Measurements from ENCODE around the gene DENND1A.
"Not testable (repeated sequence)": the region's sequence is repeated elsewhere in the genome, so short reads cannot be mapped to it uniquely, and the experiment has no call there.

Gene DENND1A

GRCh38 chr9:123929870-123930831 lies at the start of gene DENND1A:
Gene DENND1A, minus strand, starts transcription at chr9:123930126. Its CDS starts 221 bp downstream, at chr9:123929905.
- Histone ChIP-seq H3K4me3 (peak within 1 kb of the TSS; percentile 80 to 94 (median 88)), H3K4me2 (peak within 1 kb of the TSS; percentile 79 to 98 (median 94)), H3K9me3 (replicated peaks in 1 of 11) (peaks cover 0 to 4% (median under 1%) of the 10 kb centered on the region in 11 experiments; a peak in 11 of 22 replicates), H4K20me1 (peaks cover 0 to 34% (median 5%) of the 10 kb centered on the region in 11 experiments; a peak in 9 of 22 replicates), H3K27me3 (no peaks in the 10 kb centered on the region), H3K4me1 (peaks cover 41 to 54% (median 45%) of the 10 kb centered on the region in 10 experiments), H3K9ac (peak within 1 kb of the TSS; percentile 84 to 92 (median 91)), H3K36me3 (peaks cover 0 to 6% (median 1%) of the 10 kb centered on the region in 11 experiments; a peak in 7 of 22 replicates), H3K27ac (peak within 1 kb of the TSS; percentile 77 to 88 (median 85))
- no peak for TF ChIP-seq Cebpa-rat (IDR thresholded peaks at IDR 0.05)

DNA sequence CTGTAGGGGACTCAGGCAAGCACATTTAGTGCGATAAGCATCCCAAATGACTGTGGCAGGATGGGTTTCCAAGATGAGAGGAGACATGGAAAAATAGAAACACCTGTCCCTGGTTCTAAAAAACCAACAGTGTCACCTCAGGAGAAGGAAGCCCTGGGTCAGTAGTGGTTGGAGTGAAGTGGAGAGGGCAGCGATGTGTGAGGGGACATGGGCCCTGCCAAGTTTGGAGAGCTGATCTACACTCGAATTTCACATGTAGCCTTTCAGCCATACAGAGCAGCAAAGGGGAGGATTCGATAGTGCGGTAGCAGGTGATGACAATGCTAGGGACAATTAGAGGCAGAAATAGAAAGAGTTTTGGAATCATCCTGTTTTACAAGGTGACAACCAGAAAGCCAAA lies 49.1 kb upstream of the DENND1A start:
- peaks cover 0 to 19% (median 6%) of the 10 kb centered on the region in 11 experiments; a peak in 11 of 22 replicates for H3K9me3 ChIP-seq (replicated peaks in 1 of 11)
- no peak for TF ChIP-seq Cebpa-rat (IDR thresholded peaks at IDR 0.05)
- H3K4me2 ChIP-seq = peak overlapping the region in 1 of 11 experiments; percentile 51; a peak in 2 of 22 replicates
- H4K20me1 ChIP-seq = no peaks in the 10 kb centered on the region
- H3K4me1 ChIP-seq = peaks cover 0 to 9% (median 0%) of the 10 kb centered on the region in 10 experiments; a peak in 2 of 20 replicates
- H3K9ac ChIP-seq = no peak overlapping the region
- H3K36me3 ChIP-seq = no peaks in the 10 kb centered on the region; a peak in 1 of 22 replicates
- no peak overlapping the region for H3K4me3 ChIP-seq
- H3K27ac ChIP-seq = no peak overlapping the region
- peaks cover 0 to 6% (median 0%) of the 10 kb centered on the region in 11 experiments; a peak in 2 of 22 replicates for H3K27me3 ChIP-seq

DNA sequence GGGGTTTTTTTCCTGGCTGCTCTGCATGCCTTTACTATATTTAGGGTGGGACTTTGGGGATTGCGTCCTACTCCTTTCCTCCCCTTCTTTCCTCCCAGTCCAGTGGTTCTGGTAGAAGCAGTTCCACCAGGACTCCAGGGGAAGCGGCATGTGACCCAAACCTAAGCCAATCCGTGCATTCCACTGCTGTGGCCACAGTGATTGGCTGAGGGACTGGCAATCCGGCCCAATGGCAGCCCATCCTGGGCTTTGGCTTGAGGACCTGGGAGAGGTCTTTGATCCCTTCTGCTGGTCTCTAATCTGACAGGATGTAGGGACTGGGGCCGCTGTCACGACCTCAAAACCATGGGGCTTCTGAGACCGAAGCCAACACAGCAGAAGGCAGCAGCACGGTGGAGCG lies 46.7 kb upstream of the DENND1A start:
- not testable (repeated sequence) for H3K4me3 ChIP-seq, H3K4me2 ChIP-seq, H3K4me1 ChIP-seq, H3K9ac ChIP-seq, H3K36me3 ChIP-seq, H3K27me3 ChIP-seq, H3K27ac ChIP-seq, H4K20me1 ChIP-seq
- H3K9me3 ChIP-seq (replicated peaks in 1 of 11) = peaks cover 0 to 40% (median 21%) of the 10 kb centered on the region in 11 experiments; a peak in 18 of 22 replicates

GRCh38 chr9:123975871-123976270 lies 45.9 kb upstream of the DENND1A start:
- peaks cover 0 to 9% (median 0%) of the 10 kb centered on the region in 10 experiments; a peak in 2 of 20 replicates for H3K4me1 ChIP-seq
- no peak for TF ChIP-seq Cebpa-rat (IDR thresholded peaks at IDR 0.05)
- no peak overlapping the region for H3K4me2 ChIP-seq
- H3K4me3 ChIP-seq = no peak overlapping the region
- no peaks in the 10 kb centered on the region; a peak in 1 of 22 replicates for H3K36me3 ChIP-seq
- no peaks in the 10 kb centered on the region for H4K20me1 ChIP-seq
- H3K9ac ChIP-seq = no peak overlapping the region
- no peak overlapping the region for H3K27ac ChIP-seq
- peaks cover 0 to 43% (median 24%) of the 10 kb centered on the region in 11 experiments; a peak in 18 of 22 replicates for H3K9me3 ChIP-seq (replicated peaks in 1 of 11)
- peaks cover 0 to 6% (median 0%) of the 10 kb centered on the region in 11 experiments; a peak in 2 of 22 replicates for H3K27me3 ChIP-seq

DNA sequence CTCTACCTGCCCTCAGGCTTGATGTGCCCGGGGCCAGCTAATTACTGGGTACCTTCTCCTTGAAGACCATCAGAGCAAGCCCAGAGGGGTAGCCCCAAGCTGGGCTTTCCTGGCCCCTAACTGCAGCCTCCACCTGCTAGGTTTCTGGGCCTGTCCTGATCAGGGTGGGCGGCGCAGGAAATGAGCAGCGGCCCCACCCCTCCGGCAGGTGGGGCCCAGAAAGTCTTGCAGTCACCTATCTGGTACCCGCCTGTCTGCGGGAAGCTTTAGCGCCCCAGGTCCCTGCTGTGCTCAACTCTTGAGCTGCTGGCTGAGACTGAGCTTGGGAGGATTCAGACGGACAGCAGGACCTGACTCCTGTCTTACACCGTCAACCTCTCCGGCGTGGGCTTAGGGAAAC lies 44.5 kb upstream of the DENND1A start:
- Histone ChIP-seq H3K4me2 (no peak overlapping the region), H3K9me3 (replicated peaks in 1 of 11) (peaks cover 0 to 35% (median 21%) of the 10 kb centered on the region in 11 experiments; a peak in 18 of 22 replicates), H3K27ac (no peak overlapping the region), H3K4me1 (peaks cover 0 to 5% (median 0%) of the 10 kb centered on the region in 10 experiments; a peak in 2 of 20 replicates), H3K36me3 (no peaks in the 10 kb centered on the region; a peak in 1 of 22 replicates), H3K4me3 (no peak overlapping the region), H4K20me1 (no peaks in the 10 kb centered on the region), H3K9ac (no peak overlapping the region), H3K27me3 (peaks cover 0 to 3% (median 0%) of the 10 kb centered on the region in 11 experiments; a peak in 1 of 22 replicates)
- TF ChIP-seq Cebpa-rat (IDR thresholded peaks at IDR 0.05) = no peak

DNA sequence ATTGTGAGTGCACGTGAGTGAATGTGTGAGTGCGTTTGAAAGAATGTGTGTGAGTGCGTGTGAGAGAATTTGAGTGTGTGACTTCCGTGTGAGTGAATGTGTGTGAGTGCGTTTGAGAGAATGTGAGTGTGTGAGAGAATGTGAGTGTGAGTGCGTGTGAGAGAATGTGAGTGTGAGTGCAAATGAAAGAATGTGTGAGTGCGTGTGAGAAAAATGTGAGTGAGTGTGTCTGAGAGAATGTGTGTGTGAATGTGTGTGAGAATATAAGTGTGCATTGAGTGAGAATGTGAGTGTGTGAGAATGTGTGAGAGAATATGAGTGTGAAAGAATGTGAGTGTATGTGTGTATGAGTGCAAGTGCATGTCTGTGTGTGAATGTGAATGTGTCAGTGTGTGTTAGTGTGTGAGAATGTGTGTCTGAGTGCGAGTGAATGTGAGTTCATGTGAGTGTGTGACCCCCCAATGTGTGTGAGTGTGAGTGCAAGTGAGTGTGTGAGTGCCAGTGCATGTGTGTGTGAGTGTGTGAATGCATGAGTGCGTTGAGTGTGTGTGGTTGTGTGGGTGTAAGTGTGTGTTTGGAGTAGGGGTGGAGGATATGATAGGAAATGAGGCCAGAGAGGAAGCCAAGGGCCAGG lies 43.8 kb upstream of the DENND1A start:
- H3K27me3 ChIP-seq = no peaks in the 10 kb centered on the region
- H3K4me2 ChIP-seq = no peak overlapping the region
- H3K4me3 ChIP-seq = no peak overlapping the region
- H3K27ac ChIP-seq = no peak overlapping the region
- no peak for TF ChIP-seq Cebpa-rat (IDR thresholded peaks at IDR 0.05)
- peaks cover 0 to 29% (median 17%) of the 10 kb centered on the region in 11 experiments; a peak in 16 of 22 replicates for H3K9me3 ChIP-seq (replicated peaks in 1 of 11)
- H3K9ac ChIP-seq = no peak overlapping the region
- H3K4me1 ChIP-seq = 0 out of 20 replicates have a peak, but pooled peaks cover 0 to 3% (median 0%) of the 10 kb centered on the region in 10 experiments
- H4K20me1 ChIP-seq = no peaks in the 10 kb centered on the region
- H3K36me3 ChIP-seq = no peaks in the 10 kb centered on the region

DNA sequence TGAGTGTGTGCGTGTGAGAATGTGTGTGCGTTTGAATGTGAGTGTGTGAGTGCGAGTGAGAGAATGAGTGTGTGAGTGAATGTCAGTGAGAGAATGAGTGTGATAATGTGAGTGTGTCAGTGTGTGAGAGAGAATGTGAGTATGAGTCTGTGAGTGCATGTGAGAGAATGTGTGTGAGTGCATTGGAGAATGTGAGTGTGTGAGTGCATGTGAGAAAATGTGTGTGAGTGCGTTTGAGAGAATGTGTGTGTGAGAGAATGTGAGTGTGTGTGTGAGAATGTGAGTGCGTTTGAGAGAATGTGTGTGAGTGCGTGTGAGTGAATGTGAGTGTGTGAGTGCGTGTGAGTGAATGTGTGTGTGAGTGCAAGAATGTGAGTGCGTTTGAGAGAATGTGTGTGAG lies 42.7 kb upstream of the DENND1A start:
- Histone ChIP-seq H3K4me1 (0 out of 20 replicates have a peak, but pooled peaks cover 0 to 3% (median 0%) of the 10 kb centered on the region in 10 experiments), H3K4me2 (no peak overlapping the region), H3K4me3 (no peak overlapping the region), H3K27ac (no peak overlapping the region), H3K27me3 (no peaks in the 10 kb centered on the region), H3K36me3 (no peaks in the 10 kb centered on the region), H4K20me1 (no peaks in the 10 kb centered on the region), H3K9me3 (replicated peaks in 1 of 11) (peaks cover 0 to 29% (median 17%) of the 10 kb centered on the region in 11 experiments; a peak in 16 of 22 replicates), H3K9ac (no peak overlapping the region)
- TF ChIP-seq Cebpa-rat (IDR thresholded peaks at IDR 0.05) = no peak

DNA sequence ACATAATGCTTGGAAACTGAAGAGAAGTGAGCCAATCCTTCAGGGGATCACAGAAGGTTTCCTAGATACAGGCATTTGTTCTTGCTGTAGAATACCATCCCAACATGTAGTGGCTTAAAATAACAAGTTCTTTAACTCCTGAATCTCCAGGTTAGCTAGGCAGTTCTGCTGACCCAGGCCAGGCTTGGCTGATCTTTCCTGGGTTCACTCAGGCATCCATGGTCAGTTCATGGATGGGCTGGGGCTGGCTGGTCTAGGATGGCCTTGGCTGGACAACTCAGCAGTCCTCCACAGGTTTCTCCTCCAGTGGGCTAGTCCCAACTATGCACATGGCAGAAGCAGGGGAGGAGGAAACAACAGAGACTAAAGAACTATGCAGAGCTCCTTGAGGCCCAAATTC lies 37.4 kb upstream of the DENND1A start:
- Histone ChIP-seq H3K4me1 (peaks cover 10 to 28% (median 21%) of the 10 kb centered on the region in 10 experiments; a peak in 16 of 20 replicates), H3K9ac (no peak overlapping the region), H3K4me3 (no peak overlapping the region), H3K36me3 (no peaks in the 10 kb centered on the region), H3K4me2 (no peak overlapping the region), H4K20me1 (no peaks in the 10 kb centered on the region), H3K27me3 (no peaks in the 10 kb centered on the region), H3K9me3 (replicated peaks in 1 of 11) (peaks cover 0 to 14% (median 10%) of the 10 kb centered on the region in 11 experiments; a peak in 13 of 22 replicates), H3K27ac (no peak overlapping the region)
- TF ChIP-seq Cebpa-rat (IDR thresholded peaks at IDR 0.05) = no peak
